OCI-LY7 (cell line): ENCODE measurements around the gene ST3GAL3. TPM values are rescaled to one million over a fixed set of nuclear protein-coding genes. Genes with fewer than 3 reads are reported as not detected.

ENCODE experiments used
- BruUV-seq: library from RNA; stranded (reverse); fragments of 400-500 nt; replicated peaks from 2 replicates; lab custom pipeline; 2021; lab: Mats Ljungman, UMichigan
- CTCF ChIA-PET: fragments of 300-600 bp; sonication (Branson Sonifier 250); formaldehyde crosslinking; loops from one replicate; lab custom pipeline; 2022; ENCODE audit warnings: antibody characterized with exemption; ENCODE audit not compliant: unreplicated experiment; lab: Charles Lee
- POLR2A ChIA-PET: fragments of 300-600 bp; sonication (Branson Sonifier 250); formaldehyde crosslinking; loops from one replicate; lab custom pipeline; 2022; ENCODE audit warnings: antibody characterized with exemption; lab: Charles Lee
- DNase-seq: peaks from one replicate; pipeline ENCODE4 v3.0.0-alpha.2; 2015; ENCODE audit warnings: low spot score
- H2AFZ ChIP-seq: fragments of 200-600 bp; sonication (generic), shearing (Covaris generic); 2 replicates; pipeline ENCODE4 v1.6.1; 2014; ENCODE audit warnings: mild to moderate bottlenecking, antibody characterized with exemption, low read length, moderate library complexity
- H3K27ac ChIP-seq: fragments of 200-600 bp; sonication (generic); 2 replicates; pipeline ENCODE4 v1.5.1; 2014; ENCODE audit warnings: mixed run types, low read depth, mild to moderate bottlenecking, moderate library complexity, low read length, inconsistent platforms; ENCODE audit not compliant: poor library complexity, severe bottlenecking
- H3K36me3 ChIP-seq: fragments of 200-600 bp; sonication (generic); 2 replicates; pipeline ENCODE4 v1.6.1; 2014; ENCODE audit warnings: mild to moderate bottlenecking, antibody characterized with exemption, low read length, moderate library complexity, mixed read lengths; ENCODE audit not compliant: insufficient read depth
- H3K4me1 ChIP-seq: fragments of 200-600 bp; sonication (generic); 2 replicates; pipeline ENCODE4 v1.5.1; 2014; ENCODE audit warnings: mild to moderate bottlenecking, low read length; ENCODE audit not compliant: insufficient read depth, poor library complexity, severe bottlenecking
- H3K4me2 ChIP-seq: fragments of 200-600 bp; sonication (generic); 2 replicates; pipeline ENCODE4 v1.6.1; 2014; ENCODE audit warnings: mild to moderate bottlenecking, low read length
- H3K4me3 ChIP-seq: fragments of 200-600 bp; sonication (generic); 2 replicates; pipeline ENCODE4 v1.5.1; 2014; ENCODE audit warnings: mild to moderate bottlenecking, low read depth, low read length; ENCODE audit not compliant: poor library complexity, severe bottlenecking
- H3K79me2 ChIP-seq: fragments of 200-600 bp; sonication (generic); 2 replicates; pipeline ENCODE4 v1.6.1; 2016; ENCODE audit warnings: low read depth, mild to moderate bottlenecking, low read length, moderate library complexity, mixed read lengths; ENCODE audit not compliant: insufficient read depth
- H3K9me2 ChIP-seq: fragments of 200-600 bp; sonication (generic); 2 replicates; pipeline ENCODE4 v1.6.1; 2016; ENCODE audit warnings: mild to moderate bottlenecking, low read length, mixed read lengths; ENCODE audit not compliant: insufficient read depth
- H3K9me3 ChIP-seq: fragments of 200-600 bp; sonication (generic); 2 replicates; pipeline ENCODE4 v1.6.1; 2014; ENCODE audit warnings: mild to moderate bottlenecking, mixed run types, low read length, mixed read lengths
- H4K20me1 ChIP-seq: fragments of 200-600 bp; sonication (generic); 2 replicates; pipeline ENCODE4 v1.6.1; 2014; ENCODE audit warnings: mild to moderate bottlenecking, antibody characterized with exemption, low read length, moderate library complexity, mixed read lengths; ENCODE audit not compliant: insufficient read depth
- EZH2phosphoT487 ChIP-seq: fragments of 200-600 bp; sonication (generic); IDR thresholded peaks from 2 replicates; pipeline ENCODE4 v1.6.1; 2018; ENCODE audit warnings: low read depth, borderline replicate concordance, mild to moderate bottlenecking, mixed run types, antibody characterized with exemption, low read length, moderate library complexity, mixed read lengths
- intact Hi-C: fragments of 100-400 bp; cut with micrococcal nuclease; formaldehyde crosslinking; loops from one replicate; pipeline ENCODE4 v1.10.0; 2022; ENCODE audit not compliant: unreplicated experiment
- total RNA-seq, 2 experiments: library from RNA; depleted of rRNA in 1 of 2; stranded (reverse); fragments of >200 nt in 1 of 2; shearing (Covaris generic) in 1 of 2; gene quantifications; 2 replicates each; pipeline ENCODE4 v1.2.3, GENCODE V29; 2014 to 2022
- TF ChIP-seq, protein P1 (sequence below): fragments of 200-600 bp; sonication (generic); conservative IDR thresholded peaks from 2 replicates; pipeline ENCODE4 v1.5.1; 2014; ENCODE audit warnings: mild to moderate bottlenecking, antibody characterized with exemption, low read length, moderate library complexity, mixed read lengths

ST3GAL3 gene
- total RNA-seq, 2 experiments from 2014 or later = 24.0 to 45.0 TPM

DNA sequence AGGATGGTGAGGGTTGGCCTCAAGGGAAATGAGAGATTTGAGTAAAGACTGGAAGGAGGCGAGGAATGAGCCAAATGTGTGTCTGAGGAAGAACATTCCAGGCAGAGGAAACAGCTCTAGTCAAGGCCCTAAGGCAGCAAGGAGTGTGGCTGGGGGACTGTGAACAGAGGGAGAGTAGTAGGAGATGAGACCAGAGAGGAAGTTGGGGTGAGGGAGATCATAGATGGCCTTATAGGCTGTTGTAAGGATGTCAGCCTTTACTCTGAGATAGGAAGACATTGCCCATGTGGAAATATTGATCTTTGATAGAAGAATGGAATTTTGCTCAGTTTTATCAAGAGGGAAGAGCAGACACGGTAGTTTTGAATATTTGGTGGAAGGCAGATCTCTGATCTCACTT, 171.1 kb downstream of the ST3GAL3 start:
- ChIA-PET CTCF (no interaction called here), POLR2A (no interaction called here)

DNA sequence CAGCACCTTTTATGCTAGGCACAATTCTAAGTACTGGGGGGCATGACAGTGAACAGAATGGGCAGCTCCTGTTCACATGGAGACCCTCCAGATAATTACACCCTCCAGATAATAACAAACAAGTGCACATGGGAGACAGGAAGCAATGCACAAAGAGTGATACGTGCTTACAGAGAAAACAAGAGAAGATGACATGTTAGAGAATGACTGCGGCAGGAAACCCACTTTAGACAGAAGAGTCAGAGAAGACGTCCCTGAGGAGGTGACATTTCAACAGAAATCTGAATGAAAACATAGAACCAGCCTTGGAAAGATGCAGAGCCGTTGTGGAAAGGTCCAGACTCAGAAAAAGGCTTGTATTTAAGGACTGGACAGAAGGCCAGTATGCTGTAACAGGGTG, 171.5 kb downstream of the ST3GAL3 start:
- DNase-seq = no peak
- H3K4me3 ChIP-seq = no peak overlapping the region
- CTCF ChIA-PET = no interaction called here

More for the DNA sequence above, 171.1 kb downstream of the ST3GAL3 start:
- no peak for DNase-seq
- Histone ChIP-seq H3K27ac (no peak overlapping the region), H3K79me2 (no peaks in the 10 kb centered on the region), H2AFZ (no peak overlapping the region), H4K20me1 (no peaks in the 10 kb centered on the region), H3K9me3 (no peaks in the 10 kb centered on the region), H3K4me3 (no peak overlapping the region), H3K4me2 (no peak overlapping the region), H3K36me3 (no peaks in the 10 kb centered on the region), H3K9me2 (no peaks in the 10 kb centered on the region), H3K4me1 (no peaks in the 10 kb centered on the region)
- TF ChIP-seq, protein P1, sequence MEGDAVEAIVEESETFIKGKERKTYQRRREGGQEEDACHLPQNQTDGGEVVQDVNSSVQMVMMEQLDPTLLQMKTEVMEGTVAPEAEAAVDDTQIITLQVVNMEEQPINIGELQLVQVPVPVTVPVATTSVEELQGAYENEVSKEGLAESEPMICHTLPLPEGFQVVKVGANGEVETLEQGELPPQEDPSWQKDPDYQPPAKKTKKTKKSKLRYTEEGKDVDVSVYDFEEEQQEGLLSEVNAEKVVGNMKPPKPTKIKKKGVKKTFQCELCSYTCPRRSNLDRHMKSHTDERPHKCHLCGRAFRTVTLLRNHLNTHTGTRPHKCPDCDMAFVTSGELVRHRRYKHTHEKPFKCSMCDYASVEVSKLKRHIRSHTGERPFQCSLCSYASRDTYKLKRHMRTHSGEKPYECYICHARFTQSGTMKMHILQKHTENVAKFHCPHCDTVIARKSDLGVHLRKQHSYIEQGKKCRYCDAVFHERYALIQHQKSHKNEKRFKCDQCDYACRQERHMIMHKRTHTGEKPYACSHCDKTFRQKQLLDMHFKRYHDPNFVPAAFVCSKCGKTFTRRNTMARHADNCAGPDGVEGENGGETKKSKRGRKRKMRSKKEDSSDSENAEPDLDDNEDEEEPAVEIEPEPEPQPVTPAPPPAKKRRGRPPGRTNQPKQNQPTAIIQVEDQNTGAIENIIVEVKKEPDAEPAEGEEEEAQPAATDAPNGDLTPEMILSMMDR = no peak
- no peak for TF ChIP-seq EZH2phosphoT487
- intact Hi-C loops = no loop called here
- no TSS peak for BruUV-seq

DNA sequence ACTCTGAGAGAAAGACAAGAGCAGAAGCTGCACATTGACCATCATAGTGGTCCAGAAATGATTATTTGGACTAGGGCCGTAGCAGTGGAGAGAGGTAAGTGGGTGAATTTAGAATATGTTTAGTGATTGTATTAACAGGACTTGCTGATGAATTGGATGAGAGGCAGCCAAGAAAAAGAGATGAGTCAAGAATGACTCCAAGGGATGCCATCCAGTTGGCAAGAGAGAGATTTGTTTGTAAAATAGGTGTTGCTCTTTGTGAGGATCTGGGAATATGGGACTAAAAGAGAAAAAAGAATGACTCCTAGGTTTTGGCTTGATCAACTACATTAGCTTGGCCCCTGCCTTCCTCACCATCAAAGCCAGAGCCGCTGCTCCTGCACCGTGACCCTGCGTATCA, 172.1 kb downstream of the ST3GAL3 start:
- POLR2A ChIA-PET = interaction anchor here (0.7 kb wide), 1 partner anchor 12 kb away, joined by 4 read pairs; no protein-coding TSS in a partner anchor
- no peak overlapping the region for H3K4me3 ChIP-seq
- no peaks in the 10 kb centered on the region for H3K9me2 ChIP-seq
- H2AFZ ChIP-seq = no peak overlapping the region
- no peaks in the 10 kb centered on the region for H4K20me1 ChIP-seq
- no peak overlapping the region for H3K4me2 ChIP-seq
- TF ChIP-seq, protein P1 = no peak
- TF ChIP-seq EZH2phosphoT487 = no peak
- H3K9me3 ChIP-seq = no peaks in the 10 kb centered on the region
- no peaks in the 10 kb centered on the region for H3K79me2 ChIP-seq
- DNase-seq = no peak
- BruUV-seq = no TSS peak
- H3K27ac ChIP-seq = no peak overlapping the region
- H3K36me3 ChIP-seq = no peaks in the 10 kb centered on the region
- intact Hi-C loops = no loop called here
- no peaks in the 10 kb centered on the region for H3K4me1 ChIP-seq
- CTCF ChIA-PET = no interaction called here

More for the DNA sequence above, 171.5 kb downstream of the ST3GAL3 start:
- Histone ChIP-seq H3K27ac (no peak overlapping the region), H4K20me1 (no peaks in the 10 kb centered on the region), H2AFZ (no peak overlapping the region), H3K79me2 (no peaks in the 10 kb centered on the region), H3K36me3 (no peaks in the 10 kb centered on the region), H3K4me2 (no peak overlapping the region), H3K9me2 (no peaks in the 10 kb centered on the region), H3K4me1 (no peaks in the 10 kb centered on the region), H3K9me3 (no peaks in the 10 kb centered on the region)
- TF ChIP-seq, protein P1 = no peak
- no peak for TF ChIP-seq EZH2phosphoT487
- intact Hi-C loops = no loop called here
- BruUV-seq = no TSS peak
- POLR2A ChIA-PET = interaction anchor here (0.7 kb wide), 1 partner anchor 12 kb away, joined by 4 read pairs; no protein-coding TSS in a partner anchor
